Measurements from ENCODE around the gene DNM3. TPM values are rescaled to one million over a fixed set of nuclear protein-coding genes. Genes with fewer than 3 reads are reported as not detected.

The DNM3 gene
- total RNA-seq, 2 experiments from 2014 or later, result 1.6 to 1.8 TPM

DNA sequence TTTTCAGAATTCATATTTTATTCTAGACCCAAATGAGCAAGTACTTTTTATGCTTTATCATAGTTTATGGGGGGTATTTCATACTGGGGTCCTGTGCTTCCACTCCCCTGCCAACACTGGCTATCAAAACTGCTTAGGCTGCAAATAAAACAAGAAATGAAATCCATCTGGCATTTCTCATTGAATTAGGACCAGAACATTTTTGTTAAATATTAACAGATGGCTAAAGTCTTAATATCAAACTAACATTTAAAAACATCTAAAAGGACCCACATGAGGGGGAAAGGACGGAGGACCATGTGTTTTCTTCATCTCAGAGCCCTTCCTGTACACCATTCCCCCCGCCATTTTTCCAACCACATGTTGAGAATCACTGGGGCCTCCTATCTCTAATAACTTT is 411.7 kb downstream of the DNM3 start:
- ChIA-PET CTCF (no interaction called here), POLR2A (no interaction called here)
- intact Hi-C loops (cut with DNase I, micrococcal nuclease), result no loop called here
- Mint-ChIP-seq H3K4me3 (no peak overlapping the region), H3K36me3 (ENCODE audit: low read depth) (no peaks in the 10 kb centered on the region), H3K27me3 (no peaks in the 10 kb centered on the region), H3K27ac (no peak overlapping the region), H3K4me1 (ENCODE audit: low read depth) (peaks cover 13% of the 10 kb centered on the region), H3K9me3 (no peaks in the 10 kb centered on the region)
- DNase-seq (no peak), ATAC-seq (ENCODE audit: poor library complexity) (no peak)
- no peaks in the 10 kb centered on the region for H3K9me3 ChIP-seq (ENCODE audit: control insufficient read depth in 1 of 2, insufficient read depth in 1 of 2, low read length in 2 of 2)
- H3K27me3 ChIP-seq (ENCODE audit: control insufficient read depth in 1 of 2, insufficient read depth in 2 of 2, low read length in 2 of 2), result no peaks in the 10 kb centered on the region
- no peak overlapping the region for H3K27ac ChIP-seq (ENCODE audit: low read depth in 1 of 2, low read length in 2 of 2)
- TF ChIP-seq, protein P1, sequence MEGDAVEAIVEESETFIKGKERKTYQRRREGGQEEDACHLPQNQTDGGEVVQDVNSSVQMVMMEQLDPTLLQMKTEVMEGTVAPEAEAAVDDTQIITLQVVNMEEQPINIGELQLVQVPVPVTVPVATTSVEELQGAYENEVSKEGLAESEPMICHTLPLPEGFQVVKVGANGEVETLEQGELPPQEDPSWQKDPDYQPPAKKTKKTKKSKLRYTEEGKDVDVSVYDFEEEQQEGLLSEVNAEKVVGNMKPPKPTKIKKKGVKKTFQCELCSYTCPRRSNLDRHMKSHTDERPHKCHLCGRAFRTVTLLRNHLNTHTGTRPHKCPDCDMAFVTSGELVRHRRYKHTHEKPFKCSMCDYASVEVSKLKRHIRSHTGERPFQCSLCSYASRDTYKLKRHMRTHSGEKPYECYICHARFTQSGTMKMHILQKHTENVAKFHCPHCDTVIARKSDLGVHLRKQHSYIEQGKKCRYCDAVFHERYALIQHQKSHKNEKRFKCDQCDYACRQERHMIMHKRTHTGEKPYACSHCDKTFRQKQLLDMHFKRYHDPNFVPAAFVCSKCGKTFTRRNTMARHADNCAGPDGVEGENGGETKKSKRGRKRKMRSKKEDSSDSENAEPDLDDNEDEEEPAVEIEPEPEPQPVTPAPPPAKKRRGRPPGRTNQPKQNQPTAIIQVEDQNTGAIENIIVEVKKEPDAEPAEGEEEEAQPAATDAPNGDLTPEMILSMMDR (IDR thresholded peaks at IDR 0.05), result no peak
- no peak overlapping the region for H3K4me3 ChIP-seq (ENCODE audit: low read length)
- no peaks in the 10 kb centered on the region for H3K36me3 ChIP-seq (ENCODE audit: insufficient read depth, low read length)
- H3K4me1 ChIP-seq (ENCODE audit: insufficient read depth, low read length), result no peaks in the 10 kb centered on the region

DNA sequence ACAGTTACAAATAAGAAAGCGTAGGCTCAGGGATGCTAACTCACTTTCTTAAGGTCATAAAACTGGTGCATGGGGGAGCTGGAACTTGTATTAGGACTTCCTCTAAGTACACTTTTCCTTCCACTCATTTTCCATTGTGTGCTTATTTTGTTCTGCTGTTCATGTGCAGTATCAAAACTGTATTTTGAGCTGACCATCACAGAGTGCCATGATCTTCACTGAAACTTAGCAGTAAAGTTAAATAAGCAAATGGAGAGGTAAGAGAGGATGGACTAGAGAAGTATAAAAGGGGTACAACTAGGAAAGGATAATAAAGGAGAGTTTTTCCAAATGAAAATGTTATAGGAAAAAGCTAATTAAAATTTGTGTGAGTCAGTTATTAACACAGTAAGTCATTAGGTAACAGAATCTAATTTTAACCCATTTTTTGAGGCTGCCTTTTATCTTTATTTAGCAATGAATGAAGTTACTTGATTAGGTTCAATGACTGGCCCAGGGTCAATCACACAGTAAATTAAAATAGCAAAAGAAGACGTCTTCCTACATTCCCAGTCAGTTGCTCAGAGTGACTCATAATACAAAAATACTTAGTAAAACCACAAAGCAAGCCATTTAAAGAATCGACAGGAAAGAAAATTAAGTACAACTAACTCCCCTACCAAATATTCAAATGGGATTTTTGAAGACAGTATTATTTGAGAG is 413.4 kb downstream of the DNM3 start:
- ATAC-seq (ENCODE audit: poor library complexity) (no peak), DNase-seq (peak in 1 of 14 experiments; percentile 6)
- Mint-ChIP-seq H3K4me3 (no peak overlapping the region), H3K27ac (no peak overlapping the region), H3K36me3 (ENCODE audit: low read depth) (no peaks in the 10 kb centered on the region), H3K4me1 (ENCODE audit: low read depth) (peaks cover 13% of the 10 kb centered on the region), H3K27me3 (no peaks in the 10 kb centered on the region), H3K9me3 (peaks cover 6% of the 10 kb centered on the region)
- TF ChIP-seq, protein P1 (IDR thresholded peaks at IDR 0.05), result no peak
- no peaks in the 10 kb centered on the region for H3K27me3 ChIP-seq (ENCODE audit: control insufficient read depth in 1 of 2, insufficient read depth in 2 of 2, low read length in 2 of 2)
- H3K4me1 ChIP-seq (ENCODE audit: insufficient read depth, low read length), result no peaks in the 10 kb centered on the region
- H3K36me3 ChIP-seq (ENCODE audit: insufficient read depth, low read length), result no peaks in the 10 kb centered on the region
- POLR2A ChIA-PET, result interaction anchor here (1.2 kb wide), 1 partner anchor 140 kb away, joined by 3 read pairs; no protein-coding TSS in a partner anchor
- peaks cover 0 to under 1% of the 10 kb centered on the region in 2 experiments for H3K9me3 ChIP-seq (ENCODE audit: control insufficient read depth in 1 of 2, insufficient read depth in 1 of 2, low read length in 2 of 2)
- CTCF ChIA-PET, result no interaction called here
- intact Hi-C loops (cut with DNase I, micrococcal nuclease), result no loop called here
- no peak overlapping the region for H3K4me3 ChIP-seq (ENCODE audit: low read length)
- no peak overlapping the region for H3K27ac ChIP-seq (ENCODE audit: low read depth in 1 of 2, low read length in 2 of 2)

DNA sequence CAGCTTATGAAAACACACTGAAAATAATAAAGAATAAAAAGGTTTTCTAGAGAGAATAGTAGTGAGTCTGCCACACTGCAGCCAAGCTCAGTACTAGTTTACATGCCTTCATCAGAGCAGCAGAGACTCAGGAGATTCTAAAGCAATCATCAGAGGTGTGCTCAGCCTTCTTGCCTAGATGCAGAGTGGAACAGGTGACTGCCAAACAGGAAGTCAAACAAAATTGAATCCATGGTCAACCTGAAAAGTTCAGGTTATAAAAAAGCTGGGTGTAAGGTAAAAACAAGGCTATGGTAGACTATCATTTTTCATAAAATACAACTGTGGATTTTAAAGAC is 413.9 kb downstream of the DNM3 start:
- no peaks in the 10 kb centered on the region for H3K27me3 ChIP-seq (ENCODE audit: control insufficient read depth in 1 of 2, insufficient read depth in 2 of 2, low read length in 2 of 2)
- no peak for ATAC-seq (ENCODE audit: poor library complexity)
- H3K27ac ChIP-seq (ENCODE audit: low read depth in 1 of 2, low read length in 2 of 2), result no peak overlapping the region
- no peak overlapping the region for H3K4me3 ChIP-seq (ENCODE audit: low read length)
- intact Hi-C loops (cut with DNase I, micrococcal nuclease), result no loop called here
- CTCF ChIA-PET, result no interaction called here
- POLR2A ChIA-PET, result interaction anchor here (1.2 kb wide), 1 partner anchor 139 kb away, joined by 3 read pairs; no protein-coding TSS in a partner anchor
- Mint-ChIP-seq H3K4me1 (ENCODE audit: low read depth) (peaks cover 13% of the 10 kb centered on the region), H3K36me3 (ENCODE audit: low read depth) (no peaks in the 10 kb centered on the region), H3K27ac (no peak overlapping the region), H3K27me3 (no peaks in the 10 kb centered on the region), H3K9me3 (peaks cover 10% of the 10 kb centered on the region), H3K4me3 (no peak overlapping the region)
- H3K36me3 ChIP-seq (ENCODE audit: insufficient read depth, low read length), result no peaks in the 10 kb centered on the region
- no peaks in the 10 kb centered on the region for H3K4me1 ChIP-seq (ENCODE audit: insufficient read depth, low read length)
- DNase-seq, result peak in 1 of 14 experiments; percentile 10
- TF ChIP-seq, protein P1 (IDR thresholded peaks at IDR 0.05), result no peak
- peaks cover 0 to 5% of the 10 kb centered on the region in 2 experiments for H3K9me3 ChIP-seq (ENCODE audit: control insufficient read depth in 1 of 2, insufficient read depth in 1 of 2, low read length in 2 of 2)

Data from CD4-positive, alpha-beta T cell (primary cell).